ENCODE measurements around the gene MIER2. TPM values are rescaled to one million over a fixed set of nuclear protein-coding genes. Genes with fewer than 3 reads are reported as not detected.

MIER2 gene
- total RNA-seq, 2 donors from 2014 or later: 3.1 to 9.6 TPM

DNA sequence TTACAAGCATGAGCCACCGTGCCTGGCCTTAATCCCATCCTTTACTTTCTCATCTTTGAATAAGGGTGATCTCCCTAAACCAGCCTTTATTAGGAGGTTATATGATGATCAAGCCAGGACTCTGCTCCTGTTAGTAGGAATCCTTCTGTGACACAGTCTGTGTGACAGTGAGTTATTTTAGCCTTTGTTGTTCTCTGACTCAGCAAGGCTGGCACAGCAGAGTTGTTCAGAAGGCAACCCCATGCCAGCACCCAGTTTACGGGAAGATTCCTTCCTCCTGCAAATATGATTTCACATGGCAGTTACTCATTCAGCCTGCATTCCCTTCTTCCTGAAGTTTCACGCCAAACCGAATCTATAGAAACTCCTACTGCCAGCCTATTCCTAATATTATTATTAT lies 10.5 kb upstream of the MIER2 start:
- no peaks in the 10 kb centered on the region for H3K9me3 ChIP-seq
- H3K36me3 ChIP-seq (replicated peaks in 1 of 2; ENCODE audit: insufficient read depth in 1 of 2, low read depth in 2 of 2): no peaks in the 10 kb centered on the region
- ATAC-seq (no peak), DNase-seq (no peak)
- TF ChIP-seq, protein P1, sequence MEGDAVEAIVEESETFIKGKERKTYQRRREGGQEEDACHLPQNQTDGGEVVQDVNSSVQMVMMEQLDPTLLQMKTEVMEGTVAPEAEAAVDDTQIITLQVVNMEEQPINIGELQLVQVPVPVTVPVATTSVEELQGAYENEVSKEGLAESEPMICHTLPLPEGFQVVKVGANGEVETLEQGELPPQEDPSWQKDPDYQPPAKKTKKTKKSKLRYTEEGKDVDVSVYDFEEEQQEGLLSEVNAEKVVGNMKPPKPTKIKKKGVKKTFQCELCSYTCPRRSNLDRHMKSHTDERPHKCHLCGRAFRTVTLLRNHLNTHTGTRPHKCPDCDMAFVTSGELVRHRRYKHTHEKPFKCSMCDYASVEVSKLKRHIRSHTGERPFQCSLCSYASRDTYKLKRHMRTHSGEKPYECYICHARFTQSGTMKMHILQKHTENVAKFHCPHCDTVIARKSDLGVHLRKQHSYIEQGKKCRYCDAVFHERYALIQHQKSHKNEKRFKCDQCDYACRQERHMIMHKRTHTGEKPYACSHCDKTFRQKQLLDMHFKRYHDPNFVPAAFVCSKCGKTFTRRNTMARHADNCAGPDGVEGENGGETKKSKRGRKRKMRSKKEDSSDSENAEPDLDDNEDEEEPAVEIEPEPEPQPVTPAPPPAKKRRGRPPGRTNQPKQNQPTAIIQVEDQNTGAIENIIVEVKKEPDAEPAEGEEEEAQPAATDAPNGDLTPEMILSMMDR (IDR thresholded peaks at IDR 0.05): no peak
- no peak for TF ChIP-seq POLR2A (IDR thresholded peaks at IDR 0.05)
- 81 to 83% methylated on average over 4 of the region's 4 CpGs for WGBS, 2 donors
- H3K27me3 ChIP-seq: no peaks in the 10 kb centered on the region
- no peaks in the 10 kb centered on the region for H3K4me1 ChIP-seq
- intact Hi-C loops (cut with DNase I): no loop called here
- H3K4me3 ChIP-seq: no peak overlapping the region
- H3K27ac ChIP-seq: no peak overlapping the region

DNA sequence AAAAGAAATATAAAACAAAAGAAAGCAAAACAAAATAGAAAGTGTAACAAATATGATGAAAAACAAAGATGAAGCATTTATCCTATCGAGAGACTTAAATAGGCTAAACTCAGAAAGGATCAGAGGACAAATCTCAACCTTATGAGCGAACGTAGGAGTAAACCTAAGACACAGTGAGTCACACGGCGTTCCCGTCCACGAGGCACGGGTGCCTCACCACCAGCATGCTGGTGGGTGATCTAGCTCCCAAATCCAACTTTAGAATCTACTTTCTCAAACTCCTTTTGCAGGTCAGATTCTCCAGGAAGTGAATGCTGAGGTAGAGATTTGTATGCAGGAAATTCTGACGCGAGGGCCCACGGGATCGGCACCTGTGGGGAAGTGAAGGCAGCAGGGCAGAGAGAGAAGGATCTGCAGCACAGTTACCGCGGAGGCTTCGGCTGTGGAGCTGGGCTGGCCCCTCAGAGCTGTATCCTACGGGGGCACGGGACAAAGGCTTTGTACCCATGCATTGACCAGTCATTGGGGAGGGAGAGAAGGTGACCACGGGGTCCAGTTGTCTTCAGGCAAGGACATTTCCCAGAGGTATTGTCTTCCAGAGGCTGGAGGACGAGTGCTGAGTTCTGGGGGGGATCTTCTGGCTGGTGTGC lies 7.5 kb upstream of the MIER2 start:
- intact Hi-C loops (cut with DNase I): no loop called here
- Histone ChIP-seq H3K4me3 (no peak overlapping the region), H3K36me3 (replicated peaks in 1 of 2; ENCODE audit: insufficient read depth in 1 of 2, low read depth in 2 of 2) (no peaks in the 10 kb centered on the region), H3K4me1 (no peaks in the 10 kb centered on the region), H3K27ac (no peak overlapping the region), H3K9me3 (no peaks in the 10 kb centered on the region), H3K27me3 (no peaks in the 10 kb centered on the region)
- DNase-seq: no peak
- no peak for ATAC-seq
- TF ChIP-seq POLR2A (IDR thresholded peaks at IDR 0.05): no peak
- TF ChIP-seq, protein P1 (IDR thresholded peaks at IDR 0.05): no peak
- WGBS, 2 donors: 56 to 71% methylated on average over 19 of the region's 19 CpGs

DNA sequence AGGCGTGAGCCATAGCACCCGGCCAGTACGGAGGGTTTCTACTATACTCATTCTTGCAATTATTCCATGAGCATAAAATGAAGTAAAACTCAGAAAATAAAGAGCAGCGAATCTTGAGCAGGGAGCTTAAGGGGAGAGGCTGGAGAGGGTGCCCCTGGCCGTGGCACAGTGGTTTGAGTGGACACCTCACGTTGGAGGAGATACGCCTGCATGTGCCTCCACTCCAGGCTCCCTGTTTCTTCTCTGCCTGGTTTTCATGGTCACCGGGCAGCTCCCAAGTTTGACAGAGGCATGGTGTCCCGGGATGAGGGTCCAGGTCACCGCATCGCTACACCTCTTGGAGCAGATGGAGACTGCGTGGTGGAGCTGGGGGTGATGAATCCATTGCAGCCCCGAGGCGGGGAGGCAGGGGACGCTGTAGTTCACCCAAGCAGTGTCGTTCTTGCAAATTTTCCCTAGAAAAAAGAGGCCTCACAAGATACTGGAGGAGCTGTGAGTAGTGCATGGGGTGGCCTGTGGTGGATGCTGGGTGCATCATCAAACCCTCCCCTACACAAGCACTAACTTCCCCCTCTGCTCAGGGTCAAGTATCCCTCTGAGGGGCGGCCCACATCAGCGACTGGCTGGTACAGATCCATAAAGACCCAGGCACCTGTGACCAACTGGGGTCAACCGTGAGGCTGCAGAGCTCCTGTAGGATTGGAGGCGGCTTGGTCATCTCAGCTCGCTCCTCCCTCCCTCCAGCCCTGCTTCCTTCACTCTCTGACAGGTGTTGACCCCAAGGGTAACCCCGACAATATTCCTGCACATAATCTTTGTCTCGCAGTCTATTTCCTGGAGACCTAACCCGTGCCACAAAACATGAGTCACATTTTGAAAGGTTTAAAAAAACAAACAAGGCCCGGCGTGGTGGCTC lies 3.6 kb upstream of the MIER2 start:
- DNase-seq (no peak), ATAC-seq (no peak)
- Histone ChIP-seq H3K27me3 (no peaks in the 10 kb centered on the region), H3K4me3 (no peak overlapping the region), H3K9me3 (no peaks in the 10 kb centered on the region), H3K4me1 (peaks cover 13% of the 10 kb centered on the region), H3K27ac (no peak overlapping the region), H3K36me3 (replicated peaks in 1 of 2; ENCODE audit: insufficient read depth in 1 of 2, low read depth in 2 of 2) (no peaks in the 10 kb centered on the region)
- intact Hi-C loops (cut with DNase I): no loop called here
- no peak for TF ChIP-seq POLR2A (IDR thresholded peaks at IDR 0.05)
- TF ChIP-seq, protein P1 (IDR thresholded peaks at IDR 0.05): no peak
- 59 to 75% methylated on average over 14 to 26 of the region's 26 CpGs for WGBS, 2 donors

DNA sequence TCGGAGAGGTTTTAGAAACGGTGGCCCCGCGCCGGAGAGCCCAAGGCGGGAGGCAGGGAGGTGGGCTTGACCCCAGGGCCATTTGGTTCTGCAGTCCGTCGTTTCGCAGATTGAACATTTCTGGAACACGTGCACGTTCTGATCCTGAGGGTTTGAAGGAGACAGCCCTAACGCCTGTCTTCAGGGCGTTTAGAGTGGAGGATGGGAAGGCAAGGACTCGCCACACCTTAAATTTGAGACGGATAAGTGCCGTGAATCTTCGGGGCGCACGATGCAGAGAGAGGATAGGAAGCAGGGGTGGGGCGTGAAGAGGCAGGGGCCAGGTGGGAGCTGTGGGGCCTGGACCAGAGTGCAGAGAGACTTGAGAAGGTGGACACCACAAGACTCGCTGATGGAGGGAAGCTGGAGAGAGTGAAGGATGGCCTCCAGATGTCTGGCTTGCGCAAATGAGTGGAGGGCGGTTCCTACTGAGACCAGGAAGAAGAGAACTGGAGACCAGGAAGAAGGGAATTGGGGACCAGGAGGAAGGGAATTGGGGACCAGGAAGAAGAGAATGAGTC lies 804 bp upstream of the MIER2 start:
- Histone ChIP-seq H3K9me3 (no peaks in the 10 kb centered on the region), H3K4me1 (peaks cover 39% of the 10 kb centered on the region), H3K36me3 (replicated peaks in 1 of 2; ENCODE audit: insufficient read depth in 1 of 2, low read depth in 2 of 2) (no peaks in the 10 kb centered on the region), H3K27ac (no peak overlapping the region), H3K27me3 (no peaks in the 10 kb centered on the region), H3K4me3 (no peak overlapping the region)
- intact Hi-C loops (cut with DNase I): no loop called here
- ATAC-seq (no peak), DNase-seq (no peak)
- WGBS, 2 donors: 56 to 68% methylated on average over 18 to 23 of the region's 23 CpGs
- TF ChIP-seq, protein P1 (IDR thresholded peaks at IDR 0.05): no peak
- no peak for TF ChIP-seq POLR2A (IDR thresholded peaks at IDR 0.05)

Data from body of pancreas (tissue), 4 donors.